Right hindlimb (tissue), 1 donor: ENCODE results near the gene SLC25A12.
"Not testable (repeated sequence)": the region's sequence is repeated elsewhere in the genome, so short reads cannot be mapped to it uniquely, and the experiment has no call there.

Experiments used
- DNase-seq: peaks from one replicate; pipeline ENCODE4 v3.0.0-alpha.2; 2018

SLC25A12 gene

GRCh38 chr2:171893824-171894611 lies at the start of gene SLC25A12:
Gene SLC25A12, minus strand, starts transcription at chr2:171894244. Its CDS starts 30 bp downstream, at chr2:171894214.
- peak; percentile 89 for DNase-seq

- no peak for DNase-seq
Measured at GRCh38 chr2:171941316-171941699, 47.3 kb upstream of the SLC25A12 start.

- no peak for DNase-seq
Measured at GRCh38 chr2:171939743-171940071, 45.7 kb upstream of the SLC25A12 start.

GRCh38 chr2:171939058-171939742 lies 45.2 kb upstream of the SLC25A12 start:
- no peak for DNase-seq

- no peak for DNase-seq
Measured at GRCh38 chr2:171930385-171930784, 36.3 kb upstream of the SLC25A12 start.

GRCh38 chr2:171924170-171924942 lies 30.3 kb upstream of the SLC25A12 start:
- no peak for DNase-seq

GRCh38 chr2:171923206-171923605 lies 29.2 kb upstream of the SLC25A12 start:
- DNase-seq = peak; percentile 38

- peak; percentile 99 for DNase-seq
Measured at GRCh38 chr2:171922230-171923022, 28.4 kb upstream of the SLC25A12 start, which contains the start of gene HAT1. Gene HAT1, plus strand, starts transcription at chr2:171922461. Its CDS starts 40 bp downstream, at chr2:171922501.

- no peak for DNase-seq
Measured at GRCh38 chr2:171921970-171922229, 27.9 kb upstream of the SLC25A12 start.

- no peak for DNase-seq
Measured at GRCh38 chr2:171919453-171919852, 25.4 kb upstream of the SLC25A12 start.

- no peak for DNase-seq
Measured at GRCh38 chr2:171913517-171913916, 19.5 kb upstream of the SLC25A12 start.

- no peak for DNase-seq
Measured at GRCh38 chr2:171910494-171910893, 16.4 kb upstream of the SLC25A12 start.

- DNase-seq = no peak
Measured at GRCh38 chr2:171909266-171909665, 15.2 kb upstream of the SLC25A12 start.

GRCh38 chr2:171908235-171908634 lies 14.2 kb upstream of the SLC25A12 start:
- no peak for DNase-seq

GRCh38 chr2:171902840-171903420 lies 8.9 kb upstream of the SLC25A12 start:
- no peak for DNase-seq

- not testable (repeated sequence) for DNase-seq
Measured at GRCh38 chr2:171899623-171900282, 5.7 kb upstream of the SLC25A12 start.

- no peak for DNase-seq
Measured at GRCh38 chr2:171895786-171896185, 1.7 kb upstream of the SLC25A12 start.

GRCh38 chr2:171894612-171894947 lies 536 bp upstream of the SLC25A12 start:
- no peak for DNase-seq

GRCh38 chr2:171893196-171893823 lies 734 bp downstream of the SLC25A12 start:
- no peak for DNase-seq

- DNase-seq = no peak
Measured at GRCh38 chr2:171889808-171890207, 4.2 kb downstream of the SLC25A12 start.

GRCh38 chr2:171889333-171889732 lies 4.7 kb downstream of the SLC25A12 start:
- no peak for DNase-seq
